Tongue (tissue), 2 donors: ENCODE data around the gene FGF14. TPM values are rescaled to one million over a fixed set of nuclear protein-coding genes. Genes with fewer than 3 reads are reported as not detected.

Experiments
- DNase-seq: peaks from one replicate; pipeline ENCODE4 v3.0.0-alpha.2; 2015
- total RNA-seq: library from RNA; depleted of rRNA; stranded (reverse); fragments of >200 nt; gene quantifications from one replicate; pipeline ENCODE4 v1.2.3, GENCODE V29; 2014

FGF14 gene
- total RNA-seq, 1 donor from 2014 or later = 0.21 TPM

GRCh38 chr13:102250448-102250847 is 151.4 kb downstream of the FGF14 start:
- DNase-seq = no peak

DNA sequence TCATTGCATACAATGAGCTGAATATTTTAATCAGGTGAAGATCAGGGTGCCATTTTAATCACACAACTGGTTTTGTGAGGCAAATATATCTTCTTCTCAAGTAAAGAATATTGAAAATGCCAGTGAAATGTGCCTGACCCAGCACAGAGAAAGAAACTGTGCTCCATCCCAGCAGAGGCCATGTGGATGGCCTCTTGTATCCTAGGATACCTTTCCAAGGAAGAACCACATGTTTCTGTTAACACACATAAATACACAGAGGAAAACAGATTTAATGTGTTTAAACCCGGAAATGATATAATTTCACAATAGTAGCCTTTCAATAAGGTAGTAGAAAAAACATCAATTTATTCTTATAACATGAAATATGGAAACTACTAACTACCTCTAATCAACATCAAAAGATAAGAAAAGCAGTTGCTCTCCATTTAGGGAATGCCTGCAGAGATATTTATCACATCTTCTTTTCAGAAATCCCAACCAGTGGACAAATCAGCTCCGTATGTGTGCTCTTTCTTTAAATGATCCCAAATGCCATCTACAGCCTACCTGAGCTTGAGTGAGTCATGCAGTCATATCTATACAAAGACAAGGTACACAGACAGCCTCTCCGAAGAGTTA is 157.1 kb downstream of the FGF14 start:
- no peak for DNase-seq

- DNase-seq = no peak
Measured at GRCh38 chr13:102240110-102240509, 161.7 kb downstream of the FGF14 start.

GRCh38 chr13:102237230-102237629 is 164.6 kb downstream of the FGF14 start:
- no peak for DNase-seq

DNA sequence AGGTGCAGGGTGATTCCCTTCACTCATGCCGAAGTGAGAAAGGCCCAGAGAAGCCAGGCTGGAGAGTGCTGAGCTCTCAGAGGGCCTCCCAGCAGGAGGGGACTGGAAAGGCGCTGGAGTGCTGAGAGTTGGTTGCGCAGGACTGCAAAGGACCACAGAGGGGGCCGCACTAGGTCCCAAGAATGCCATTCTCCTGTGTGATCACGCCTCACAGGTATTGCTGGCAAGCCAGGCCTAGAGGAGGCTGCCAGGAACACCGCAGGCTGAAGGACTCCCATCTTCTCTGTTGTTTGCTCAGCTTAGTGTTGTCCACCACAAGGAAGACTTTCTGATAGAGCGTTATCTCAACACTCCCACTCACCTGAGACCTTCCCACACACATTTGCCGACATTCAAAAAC is 165.0 kb downstream of the FGF14 start:
- no peak for DNase-seq

DNA sequence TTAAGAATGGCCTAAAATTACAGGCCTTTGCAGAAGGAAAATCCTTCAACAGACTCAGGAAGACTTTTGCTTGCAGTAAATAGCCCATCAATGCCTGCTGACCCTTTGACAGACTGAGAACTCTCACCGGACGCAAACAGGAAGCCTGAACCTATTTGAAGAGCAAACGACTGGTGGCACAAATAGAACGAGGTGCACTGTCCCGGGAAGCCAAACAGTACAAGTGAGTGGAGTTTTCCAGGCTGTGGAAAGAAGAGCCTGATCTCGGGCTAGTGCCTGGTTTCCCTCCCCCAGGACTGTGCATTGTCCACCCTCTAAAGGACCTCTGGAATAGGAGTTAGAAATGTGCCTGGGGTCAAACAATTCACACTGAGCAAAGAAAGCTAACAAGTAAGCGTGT is 165.5 kb downstream of the FGF14 start:
- DNase-seq = no peak

DNA sequence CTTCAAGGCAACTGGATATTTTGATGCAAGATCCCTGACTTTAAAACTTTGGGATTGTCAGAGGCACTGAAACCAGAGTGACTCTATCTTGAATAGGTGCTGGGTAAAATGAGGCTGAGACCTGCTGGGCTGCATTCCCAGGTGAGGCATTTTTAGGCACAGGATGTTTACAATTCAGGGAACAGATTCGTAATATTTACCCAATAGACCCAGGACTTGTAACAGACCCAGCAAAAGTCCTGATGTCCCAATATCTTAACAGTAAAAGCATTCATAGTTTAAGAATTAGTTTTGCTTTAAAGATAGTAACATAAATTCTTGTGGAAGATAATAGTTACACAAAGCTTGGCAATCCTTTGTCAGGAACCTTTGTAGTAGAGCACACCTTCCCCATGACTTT is 166.2 kb downstream of the FGF14 start:
- no peak for DNase-seq

DNA sequence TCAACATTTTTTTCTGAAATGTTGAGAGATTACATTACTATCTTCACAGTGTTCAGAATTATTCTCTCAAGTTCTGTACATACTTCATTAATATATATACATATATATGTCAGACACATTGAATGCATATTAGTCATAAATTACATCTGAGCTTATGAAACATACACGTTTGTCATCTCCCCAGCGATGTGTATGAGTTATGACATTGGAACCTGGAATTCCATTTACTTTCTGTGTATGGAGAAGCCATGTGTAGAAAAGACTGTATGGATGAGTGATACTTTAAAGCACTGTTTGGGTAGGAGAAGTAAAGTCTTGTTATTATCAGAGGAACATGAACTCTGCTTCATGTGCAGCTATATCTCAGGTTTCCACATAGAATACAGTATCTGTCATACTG is 167.2 kb downstream of the FGF14 start:
- no peak for DNase-seq

DNA sequence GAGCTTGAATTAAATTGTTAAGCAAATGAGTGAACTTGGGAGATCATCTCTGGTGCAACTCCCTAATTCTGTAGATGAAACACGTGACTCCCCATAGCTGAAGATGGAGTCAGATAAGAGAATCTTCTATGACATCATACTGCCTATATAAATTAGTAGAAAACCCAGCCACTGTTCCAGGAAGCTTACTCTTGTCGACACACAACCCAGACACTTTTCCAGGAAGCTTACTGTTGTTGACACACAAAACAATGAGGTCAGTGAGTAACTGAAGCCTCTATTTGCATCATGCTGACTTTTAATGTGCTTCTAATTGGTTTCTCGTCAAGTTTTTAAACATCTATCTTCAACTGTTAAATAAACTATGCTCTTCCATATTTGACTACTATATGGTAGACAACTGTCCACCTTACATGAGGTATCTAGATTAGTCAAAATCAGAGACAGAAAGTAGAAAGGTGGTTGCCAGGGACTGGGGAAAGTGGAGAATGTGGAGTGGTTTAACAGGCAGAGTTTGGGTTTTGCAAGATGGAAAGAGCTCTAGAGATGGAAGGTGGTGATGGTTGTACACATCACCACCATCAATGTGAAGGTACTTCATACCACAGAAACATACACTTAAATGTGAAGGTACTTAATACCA is 168.2 kb downstream of the FGF14 start:
- DNase-seq = no peak

- DNase-seq = no peak
Measured at GRCh38 chr13:102231479-102231878, 170.4 kb downstream of the FGF14 start.

DNA sequence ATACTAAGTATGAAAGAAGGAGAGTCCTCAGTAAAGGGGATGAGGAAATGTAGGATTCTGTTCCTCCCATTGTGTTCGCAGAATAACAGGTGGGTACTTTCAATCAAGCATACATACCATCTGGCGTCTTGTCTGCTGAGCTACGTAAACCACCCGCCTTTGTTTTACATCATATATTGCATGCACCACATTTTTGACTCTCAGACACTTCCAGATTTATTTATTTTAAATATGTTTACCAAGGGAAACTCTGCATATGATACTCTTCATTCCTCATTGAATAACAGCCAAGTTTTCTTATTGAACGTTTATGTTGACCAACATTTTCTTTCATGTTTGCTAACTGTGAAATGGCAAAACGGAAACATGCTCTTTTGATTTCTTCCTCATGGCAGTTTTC is 174.1 kb downstream of the FGF14 start:
- peak; percentile 35 for DNase-seq

DNA sequence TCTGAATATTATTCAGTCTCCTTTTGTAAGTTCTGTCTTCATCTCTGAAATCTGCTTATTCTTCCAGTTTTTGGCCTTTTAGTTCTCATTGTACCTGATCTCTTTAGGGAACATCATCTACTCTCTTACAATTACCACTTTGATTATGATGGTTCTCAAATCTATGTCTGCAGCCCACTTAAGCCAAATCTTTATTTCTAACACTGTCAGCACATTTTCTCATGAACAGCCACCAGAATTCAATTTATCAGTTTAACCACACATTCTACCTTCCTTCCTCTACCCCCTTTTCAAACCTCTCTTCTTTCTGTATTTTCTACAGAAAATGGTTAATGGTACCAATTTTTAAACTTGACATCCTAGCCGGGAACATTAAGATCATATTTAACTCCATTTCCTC is 175.3 kb downstream of the FGF14 start:
- no peak for DNase-seq

GRCh38 chr13:102225892-102226291 is 176.0 kb downstream of the FGF14 start:
- no peak for DNase-seq

GRCh38 chr13:102220681-102221228 is 181.1 kb downstream of the FGF14 start:
- no peak for DNase-seq

- DNase-seq = no peak
Measured at GRCh38 chr13:102214956-102215355, 186.9 kb downstream of the FGF14 start.

DNA sequence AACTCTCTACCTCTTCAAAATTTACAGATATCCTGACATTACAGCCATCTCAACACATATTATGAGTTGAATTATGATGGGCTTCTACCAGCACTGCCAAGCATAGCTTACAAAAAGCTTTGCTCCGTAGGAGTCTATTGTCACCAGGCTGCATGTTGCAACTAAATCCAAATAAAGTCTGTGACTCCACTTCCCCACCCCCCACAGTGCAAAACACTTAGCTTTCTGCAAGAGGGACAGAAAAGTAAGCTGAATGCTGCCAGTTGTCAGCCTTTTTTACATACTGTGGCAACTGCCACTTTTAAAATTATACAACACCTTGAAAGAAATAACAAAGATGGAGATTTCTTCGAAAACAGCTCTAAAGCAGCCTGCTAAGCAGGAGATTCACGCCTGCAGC is 189.1 kb downstream of the FGF14 start:
- no peak for DNase-seq

DNA sequence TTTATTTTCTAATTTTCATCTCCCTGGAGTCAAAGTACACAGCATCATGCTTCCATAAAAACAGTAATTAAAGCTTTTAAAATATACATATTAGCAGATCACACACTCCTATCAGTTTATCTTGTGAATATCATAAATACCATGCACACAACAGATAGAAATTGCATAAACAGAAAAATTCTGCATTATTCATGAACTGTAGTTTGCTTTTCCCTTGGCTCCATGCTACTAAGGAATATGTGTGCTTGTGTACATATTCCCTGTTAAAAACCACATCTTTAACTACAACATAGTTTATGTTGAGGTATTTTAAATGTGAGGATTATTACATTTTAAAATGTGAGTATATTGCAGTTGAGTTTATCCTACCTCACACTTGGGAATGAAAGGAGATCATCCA is 193.5 kb downstream of the FGF14 start:
- DNase-seq = no peak

GRCh38 chr13:102207680-102208342 is 194.0 kb downstream of the FGF14 start:
- no peak for DNase-seq

DNA sequence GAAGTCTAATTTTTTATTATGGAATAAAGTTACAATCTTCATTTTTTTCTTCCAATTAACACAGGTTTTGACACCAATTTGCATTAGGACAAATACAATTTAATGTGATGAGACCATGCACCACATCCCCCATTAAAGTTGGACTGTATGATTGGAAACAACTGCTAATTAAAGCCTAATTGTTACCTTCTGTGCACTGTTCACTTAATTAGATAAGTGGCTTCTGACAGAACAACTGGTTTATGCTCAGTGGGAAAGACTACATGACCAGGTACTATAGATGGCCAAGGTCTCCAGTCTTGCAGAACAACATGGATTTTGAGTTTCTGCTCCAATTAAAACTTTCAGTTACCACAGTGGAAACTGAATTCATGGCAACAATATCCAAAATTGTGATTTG is 198.1 kb downstream of the FGF14 start:
- DNase-seq = no peak

GRCh38 chr13:102198418-102199311 is 203.2 kb downstream of the FGF14 start:
- DNase-seq = no peak

DNA sequence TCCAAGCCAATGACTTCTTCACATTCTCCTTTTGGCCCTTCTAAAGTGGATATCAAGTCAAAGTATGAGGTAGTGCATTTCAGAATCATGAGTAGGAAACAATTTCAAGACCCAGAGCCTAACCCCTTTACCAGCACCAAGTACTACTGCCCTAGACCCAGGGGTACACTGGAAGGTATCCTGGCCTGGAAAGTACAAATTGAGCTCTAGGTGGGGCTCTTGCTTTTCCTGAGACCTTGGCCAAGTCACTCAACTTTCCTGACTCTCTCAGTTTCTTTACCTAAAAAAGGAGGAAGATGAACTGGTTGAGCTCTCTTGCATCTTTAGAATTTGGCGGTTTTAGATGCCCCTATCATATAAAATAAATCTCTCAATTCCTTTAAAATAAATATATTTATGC is 204.7 kb downstream of the FGF14 start:
- DNase-seq = no peak
